ENCODE data around the gene DOP1A.

GRCh38 chr6:83183082-83183828 is 115.8 kb downstream of the DOP1A start:
- TF ChIP-seq CTCF (IDR thresholded peaks at IDR 0.05) (no peak), EZH2 (IDR thresholded peaks at IDR 0.05; ENCODE audit: borderline replicate concordance, insufficient read depth, low read depth, low read length, poor library complexity, severe bottlenecking) (no peak)

Measured in B cell (primary cell).